Measurements from ENCODE around the gene DERA.

GRCh38 chr12:15868186-15868585 lies 42.9 kb upstream of the DERA start:
- no peak for TF ChIP-seq CTCF (IDR thresholded peaks at IDR 0.05)
- TF ChIP-seq POLR2A (IDR thresholded peaks at IDR 0.05) = no peak
